MM.1S (cell line): ENCODE results near the gene TAOK1.

Experiments
- DNase-seq: peaks from one replicate; pipeline ENCODE4 v3.0.0-alpha.2; 2015
- H2AFZ ChIP-seq: fragments of 300-600 bp; sonication (generic); 2 replicates; pipeline ENCODE4 v1.6.0; 2016; ENCODE audit warnings: antibody characterized with exemption, low read length
- H3F3A ChIP-seq: fragments of 300-600 bp; sonication (generic); 2 replicates; pipeline ENCODE4 v1.6.1; 2016; ENCODE audit warnings: mild to moderate bottlenecking, antibody characterized with exemption, low read length, moderate library complexity, mixed read lengths; ENCODE audit not compliant: insufficient read depth
- H3K27ac ChIP-seq: fragments of 300-600 bp; sonication (generic); 2 replicates; pipeline ENCODE4 v1.5.1; 2016; ENCODE audit warnings: mild to moderate bottlenecking, low read length
- H3K27me3 ChIP-seq: fragments of 300-600 bp; sonication (generic); replicated peaks from 2 replicates; pipeline ENCODE4 v1.6.0; 2016; ENCODE audit warnings: low read length; ENCODE audit not compliant: insufficient read depth
- H3K36me3 ChIP-seq: fragments of 300-600 bp; sonication (generic); replicated peaks from 2 replicates; pipeline ENCODE4 v1.6.1; 2016; ENCODE audit warnings: mild to moderate bottlenecking, low read length, mixed read lengths; ENCODE audit not compliant: insufficient read depth
- H3K4me1 ChIP-seq: fragments of 300-600 bp; sonication (generic); 2 replicates; pipeline ENCODE4 v1.6.1; 2016; ENCODE audit warnings: low read length, mixed read lengths
- H3K4me2 ChIP-seq: fragments of 300-600 bp; sonication (generic); 2 replicates; pipeline ENCODE4 v1.6.0; 2016; ENCODE audit warnings: low read depth, low read length
- H3K4me3 ChIP-seq: fragments of 300-600 bp; sonication (generic); 2 replicates; pipeline ENCODE4 v1.5.1; 2016; ENCODE audit warnings: low read length, mixed read lengths
- H3K79me2 ChIP-seq: fragments of 300-600 bp; sonication (generic); 2 replicates; pipeline ENCODE4 v1.6.1; 2016; ENCODE audit warnings: mixed run types, low read length, mixed read lengths
- H3K9ac ChIP-seq: fragments of 300-600 bp; sonication (generic); 2 replicates; pipeline ENCODE4 v1.6.1; 2016; ENCODE audit warnings: low read length, mixed read lengths
- H3K9me2 ChIP-seq: fragments of 300-600 bp; sonication (generic); replicated peaks from 2 replicates; pipeline ENCODE4 v1.6.1; 2016; ENCODE audit warnings: mild to moderate bottlenecking, low read length, mixed read lengths; ENCODE audit not compliant: insufficient read depth
- H3K9me3 ChIP-seq: fragments of 300-600 bp; sonication (generic); replicated peaks from 2 replicates; pipeline ENCODE4 v1.6.1; 2016; ENCODE audit warnings: mild to moderate bottlenecking, low read length, mixed read lengths; ENCODE audit not compliant: insufficient read depth
- H4K20me1 ChIP-seq: fragments of 300-600 bp; sonication (generic); 2 replicates; pipeline ENCODE4 v1.6.1; 2016; ENCODE audit warnings: mild to moderate bottlenecking, low read length, moderate library complexity, mixed read lengths; ENCODE audit not compliant: insufficient read depth
- CTCF ChIP-seq: fragments of 300-600 bp; sonication (generic); IDR thresholded peaks from 2 replicates; pipeline ENCODE4 v1.5.1; 2016; ENCODE audit warnings: antibody characterized with exemption, low read length, mixed read lengths
- EZH2 ChIP-seq: fragments of 300-600 bp; sonication (generic); optimal IDR thresholded peaks from 2 replicates; pipeline ENCODE3; 2017; ENCODE audit warnings: low read depth, mild to moderate bottlenecking, antibody characterized with exemption, low read length, mixed read lengths
- EZH2phosphoT487 ChIP-seq: fragments of 300-600 bp; sonication (generic); IDR thresholded peaks from 2 replicates; pipeline ENCODE4 v1.6.1; 2018; ENCODE audit warnings: antibody characterized with exemption, low read length

Gene TAOK1

GRCh38 chr17:29376667-29377270, 13.4 kb upstream of the TAOK1 start:
- H3F3A ChIP-seq, result no peaks in the 10 kb centered on the region
- no peak overlapping the region for H3K4me3 ChIP-seq
- H4K20me1 ChIP-seq, result no peaks in the 10 kb centered on the region
- H3K27me3 ChIP-seq, result no peaks in the 10 kb centered on the region
- H3K9me3 ChIP-seq, result no peaks in the 10 kb centered on the region
- TF ChIP-seq CTCF (no peak), EZH2 (no peak), EZH2phosphoT487 (no peak)
- H3K79me2 ChIP-seq, result no peaks in the 10 kb centered on the region
- H3K27ac ChIP-seq, result no peak overlapping the region
- no peak for DNase-seq
- H3K4me2 ChIP-seq, result no peak overlapping the region
- no peaks in the 10 kb centered on the region for H3K4me1 ChIP-seq
- no peaks in the 10 kb centered on the region for H3K9me2 ChIP-seq
- H3K36me3 ChIP-seq, result no peaks in the 10 kb centered on the region
- no peak overlapping the region for H2AFZ ChIP-seq
- H3K9ac ChIP-seq, result no peak overlapping the region

GRCh38 chr17:29378500-29378899, 11.7 kb upstream of the TAOK1 start:
- Histone ChIP-seq H3K4me3 (no peak overlapping the region), H3F3A (no peaks in the 10 kb centered on the region), H3K4me2 (no peak overlapping the region), H3K4me1 (no peaks in the 10 kb centered on the region), H3K27ac (no peak overlapping the region), H2AFZ (no peak overlapping the region), H3K36me3 (no peaks in the 10 kb centered on the region), H4K20me1 (no peaks in the 10 kb centered on the region), H3K79me2 (no peaks in the 10 kb centered on the region), H3K27me3 (no peaks in the 10 kb centered on the region), H3K9ac (no peak overlapping the region), H3K9me3 (no peaks in the 10 kb centered on the region), H3K9me2 (no peaks in the 10 kb centered on the region)
- TF ChIP-seq EZH2phosphoT487, result no peak
- no peak for TF ChIP-seq CTCF
- TF ChIP-seq EZH2, result no peak
- no peak for DNase-seq

- TF ChIP-seq CTCF (no peak), EZH2 (no peak), EZH2phosphoT487 (no peak)
- Histone ChIP-seq H3K9ac (no peak overlapping the region), H3K79me2 (no peaks in the 10 kb centered on the region), H2AFZ (no peak overlapping the region), H3K27me3 (no peaks in the 10 kb centered on the region), H3K4me3 (no peak overlapping the region), H3K27ac (no peak overlapping the region), H3F3A (no peaks in the 10 kb centered on the region), H3K36me3 (no peaks in the 10 kb centered on the region), H4K20me1 (no peaks in the 10 kb centered on the region), H3K9me2 (no peaks in the 10 kb centered on the region), H3K4me2 (no peak overlapping the region), H3K9me3 (no peaks in the 10 kb centered on the region), H3K4me1 (no peaks in the 10 kb centered on the region)
- no peak for DNase-seq
Measured at GRCh38 chr17:29379084-29379991, 10.8 kb upstream of the TAOK1 start.
